Hematopoietic multipotent progenitor cell treated with erythropoietin and hydrocortisone succinate and interleukin-3 and kit ligand, for 15 days (in vitro differentiated cells): ENCODE data around the gene PFKFB4.

Experiments used
- DNase-seq: peaks from one replicate; pipeline ENCODE4 v3.0.0-alpha.2; 2015; ENCODE audit warnings: low spot score

Gene PFKFB4

GRCh38 chr3:48556796-48557626 is at the start of gene PFKFB4:
Gene PFKFB4 (minus strand): TSS chr3:48556803. CDS start chr3:48556777, 26 bp downstream.
- peak; percentile 99 for DNase-seq

GRCh38 chr3:48601622-48601994 is 45.0 kb upstream of the PFKFB4 start:
- no peak for DNase-seq

- DNase-seq = no peak
Measured at GRCh38 chr3:48600711-48601621, 44.4 kb upstream of the PFKFB4 start.

GRCh38 chr3:48599509-48600285 is 43.1 kb upstream of the PFKFB4 start:
- DNase-seq = no peak

GRCh38 chr3:48599077-48599501 is 42.5 kb upstream of the PFKFB4 start:
- DNase-seq = no peak

- no peak for DNase-seq
Measured at GRCh38 chr3:48598323-48599076, 41.9 kb upstream of the PFKFB4 start.

- DNase-seq = no peak
Measured at GRCh38 chr3:48597408-48597800, 40.8 kb upstream of the PFKFB4 start.

GRCh38 chr3:48596676-48597407 is 40.2 kb upstream of the PFKFB4 start:
- no peak for DNase-seq

GRCh38 chr3:48596157-48596556 is 39.6 kb upstream of the PFKFB4 start:
- no peak for DNase-seq

- DNase-seq = no peak
Measured at GRCh38 chr3:48595526-48596121, 39.0 kb upstream of the PFKFB4 start.

- DNase-seq = no peak
Measured at GRCh38 chr3:48595075-48595525, 38.5 kb upstream of the PFKFB4 start, which contains the start of gene COL7A1. Gene COL7A1 (minus strand): TSS chr3:48595329. CDS start chr3:48595159, 170 bp downstream.

- no peak for DNase-seq
Measured at GRCh38 chr3:48594417-48595049, 37.9 kb upstream of the PFKFB4 start.

GRCh38 chr3:48593337-48593736 is 36.7 kb upstream of the PFKFB4 start:
- DNase-seq = no peak

GRCh38 chr3:48592519-48593087 is 36.0 kb upstream of the PFKFB4 start:
- no peak for DNase-seq

- no peak for DNase-seq
Measured at GRCh38 chr3:48591886-48592518, 35.4 kb upstream of the PFKFB4 start.

GRCh38 chr3:48591436-48591835 is 34.8 kb upstream of the PFKFB4 start:
- DNase-seq = no peak

GRCh38 chr3:48588230-48588629 is 31.6 kb upstream of the PFKFB4 start:
- DNase-seq = no peak

GRCh38 chr3:48587686-48588085 is 31.1 kb upstream of the PFKFB4 start:
- DNase-seq = no peak

GRCh38 chr3:48585411-48585810 is 28.8 kb upstream of the PFKFB4 start:
- no peak for DNase-seq
